Right ventricle myocardium superior (tissue), 1 donor: Measurements from ENCODE around the gene NEDD1. TPM values are rescaled to one million over a fixed set of nuclear protein-coding genes. Genes with fewer than 3 reads are reported as not detected.
A peak's percentile ranks its signal among the peaks of the same experiment; 100 is the strongest.

Experiments used
- ATAC-seq: fragments of 200-7000 bp; cut with Tn5 transposase; one replicate; pipeline ENCODE4 v1.9.1; 2020; ENCODE audit warnings: mild to moderate bottlenecking; ENCODE audit not compliant: poor library complexity
- DNase-seq: peaks from one replicate; pipeline ENCODE4 v3.0.0-alpha.2; 2020
- intact Hi-C: fragments of 100-400 bp; cut with DNase I; formaldehyde crosslinking; loops from one replicate; pipeline ENCODE4 v1.11.2; 2022
- total RNA-seq: library from RNA; stranded (reverse); fragmentation: NEBNext Ultra II Directional; extraction: Animal tissue kit (Norgen Biotek cat#: 25700); gene quantifications from one replicate; pipeline ENCODE4 v1.2.1, GENCODE V29; 2021
- donor health status: DM: no; HTN: yes; CAD: no; lungs with severe emphysema.

NEDD1 gene
- total RNA-seq, 1 donor from 2014 or later = 12.5 TPM

GRCh38 chr12:96892104-96892503 is 15.0 kb upstream of the NEDD1 start:
- no peak for DNase-seq
- no peak for ATAC-seq
- intact Hi-C loops = no loop called here

DNA sequence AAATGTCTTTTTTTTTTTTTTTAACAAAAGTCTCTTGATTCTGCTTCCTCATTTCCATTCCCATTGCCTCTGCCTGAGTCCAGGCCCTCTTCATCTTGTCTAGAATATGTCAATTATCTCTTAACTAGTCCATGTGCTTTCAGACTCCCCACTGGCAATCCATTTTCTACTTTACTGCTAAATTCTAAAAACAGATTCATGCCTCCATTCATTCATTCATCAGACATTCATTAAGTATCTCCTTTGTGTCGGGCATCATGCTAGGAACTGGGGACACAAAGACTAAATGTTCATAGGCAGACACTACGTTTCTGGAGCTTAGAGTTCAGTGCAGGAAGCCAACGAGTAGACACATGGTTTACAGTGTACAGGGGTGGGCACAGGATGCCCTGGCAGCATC is 9.6 kb upstream of the NEDD1 start:
- intact Hi-C loops = no loop called here
- DNase-seq = no peak
- ATAC-seq = no peak

DNA sequence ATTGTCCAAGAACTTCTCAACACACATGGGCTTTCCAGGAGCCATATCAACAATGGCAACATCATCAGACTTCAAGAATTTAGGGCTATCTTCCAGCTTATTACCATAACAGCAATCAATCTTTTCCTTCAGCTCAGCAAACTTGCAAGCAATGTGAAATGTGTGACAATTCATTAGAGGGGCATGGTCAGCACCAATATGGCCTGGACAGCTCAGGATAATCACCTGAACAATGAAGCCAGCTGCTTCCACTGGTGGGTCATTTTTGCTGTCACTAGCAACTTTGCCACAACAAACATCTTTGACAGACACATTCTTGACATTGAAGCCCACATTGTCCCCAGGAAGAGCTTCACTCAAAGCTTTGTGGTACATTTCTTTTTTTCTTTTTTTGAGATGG is 5.9 kb upstream of the NEDD1 start:
- intact Hi-C loops = no loop called here
- DNase-seq (no peak), ATAC-seq (no peak)

DNA sequence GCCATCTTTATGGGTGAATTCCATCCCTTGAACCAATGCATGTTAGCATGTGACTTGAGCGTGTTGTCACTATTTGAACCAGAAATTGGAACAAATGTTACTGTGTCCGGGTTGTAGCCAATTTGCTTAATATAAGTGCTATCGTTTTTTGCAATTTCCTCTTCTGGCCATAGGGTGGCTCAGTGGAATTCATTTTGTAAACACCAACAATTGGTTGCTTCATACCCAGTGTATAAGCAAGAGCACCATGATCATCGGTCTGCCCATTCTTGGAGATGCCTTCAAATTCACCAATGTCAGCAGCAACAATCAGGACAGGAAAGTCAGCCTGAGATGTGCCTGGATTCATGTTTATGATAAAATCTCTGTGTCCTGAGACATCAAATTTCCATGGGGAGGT is 5.0 kb upstream of the NEDD1 start:
- ATAC-seq = no peak
- intact Hi-C loops = no loop called here
- DNase-seq = no peak

GRCh38 chr12:96906498-96906848 is 584 bp upstream of the NEDD1 start:
- ATAC-seq (no peak), DNase-seq (no peak)
- intact Hi-C loops = no loop called here

DNA sequence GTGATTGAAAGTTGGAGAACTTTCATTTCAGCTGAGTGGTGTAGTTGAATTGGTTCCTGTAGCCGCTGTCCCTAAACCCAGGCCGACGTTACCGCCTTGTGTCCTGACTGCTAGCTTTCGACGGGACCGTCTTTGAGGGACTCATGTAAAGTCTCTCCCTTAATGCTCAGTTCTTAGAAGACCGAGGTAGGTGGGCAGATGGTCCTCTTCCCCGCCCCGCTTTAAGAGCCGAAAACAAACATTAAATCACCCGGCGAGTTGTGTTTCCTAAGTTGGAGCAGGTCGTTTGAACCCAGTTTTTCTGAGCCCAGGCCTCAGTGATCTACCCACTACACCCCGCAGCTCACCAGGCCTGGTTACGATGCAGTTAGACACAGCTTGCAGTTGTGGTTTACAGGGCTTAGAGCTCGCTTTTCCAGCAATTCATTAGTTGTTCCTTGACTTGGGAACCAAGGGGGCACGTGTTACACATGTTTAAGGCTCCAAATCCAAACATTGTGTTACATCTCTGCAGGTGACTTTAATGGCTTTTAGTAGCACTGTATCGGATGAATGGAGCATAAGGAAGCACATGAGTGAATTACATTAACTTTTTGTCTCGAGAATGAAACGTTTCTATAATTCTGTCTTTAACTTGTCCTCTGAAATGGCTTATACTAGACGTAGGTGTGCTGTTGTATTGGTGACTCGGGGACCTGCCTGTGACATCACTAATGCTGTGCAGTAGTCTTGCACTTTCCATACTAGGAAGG is 790 bp downstream of the NEDD1 start:
- intact Hi-C loops = no loop called here
- DNase-seq = no peak
- ATAC-seq = peak; percentile 61

DNA sequence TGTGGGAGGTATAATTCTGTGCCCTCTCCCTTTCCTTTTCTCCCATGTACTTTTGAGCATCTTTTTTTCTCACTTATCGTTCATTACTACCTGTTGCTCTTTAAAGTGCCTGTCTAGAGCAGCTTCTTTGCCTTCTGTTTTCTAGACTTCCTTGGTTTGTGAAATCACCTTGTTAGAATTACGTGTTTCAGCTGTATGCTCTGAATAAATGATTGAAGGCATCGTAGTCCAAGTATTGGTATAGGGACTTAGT is 1.3 kb downstream of the NEDD1 start:
- intact Hi-C loops = no loop called here
- DNase-seq = no peak
- no peak for ATAC-seq

DNA sequence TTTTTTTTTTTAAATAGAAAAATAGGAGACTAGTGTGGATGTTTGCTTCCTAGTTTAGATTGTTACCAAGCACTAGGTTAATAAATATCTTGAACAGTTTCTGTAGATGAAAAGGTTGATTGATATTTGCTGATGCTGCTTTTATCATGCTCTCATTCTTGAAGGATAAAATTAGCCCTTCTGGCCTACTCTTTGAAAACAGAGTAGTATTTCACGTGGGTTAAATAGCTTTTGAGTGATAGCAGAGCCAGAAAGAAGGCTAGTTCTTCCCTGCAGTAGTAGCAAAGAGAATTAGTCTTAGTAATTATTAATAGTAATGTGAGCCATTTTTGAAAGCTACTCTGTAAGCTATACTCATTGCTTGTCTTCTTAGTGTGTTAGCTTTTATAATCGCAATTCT is 5.2 kb downstream of the NEDD1 start:
- DNase-seq = no peak
- intact Hi-C loops = no loop called here

GRCh38 chr12:96912943-96913342 is 5.9 kb downstream of the NEDD1 start:
- no peak for ATAC-seq
- no peak for DNase-seq
- intact Hi-C loops = no loop called here

More for the DNA sequence above, 5.2 kb downstream of the NEDD1 start:
- ATAC-seq = no peak

GRCh38 chr12:96919510-96920210 is 12.6 kb downstream of the NEDD1 start:
- intact Hi-C loops = no loop called here
- DNase-seq (no peak), ATAC-seq (no peak)

DNA sequence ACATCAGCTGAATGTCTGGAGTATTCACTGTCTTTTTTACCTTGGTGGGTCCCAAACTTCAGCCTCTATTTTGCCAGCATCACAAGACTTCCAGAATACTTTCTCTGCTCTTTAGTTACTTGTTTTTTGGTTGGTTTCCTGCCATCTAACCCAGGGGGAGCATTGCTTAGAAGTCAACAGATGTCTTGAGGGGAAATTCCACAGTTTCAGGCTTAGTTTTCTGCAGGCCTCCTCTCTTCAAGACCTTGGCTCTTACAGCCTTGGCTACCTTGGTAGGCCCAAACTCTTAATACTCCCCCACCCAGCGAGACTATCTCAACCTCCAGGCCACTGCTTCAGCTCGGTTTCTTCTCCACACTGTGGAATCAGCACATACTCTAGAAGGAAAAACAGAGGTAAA is 41.7 kb downstream of the NEDD1 start:
- intact Hi-C loops = no loop called here
- ATAC-seq = no peak
- DNase-seq = no peak

- DNase-seq = no peak
Observed at GRCh38 chr12:96979532-96979931, 72.5 kb downstream of the NEDD1 start.

GRCh38 chr12:96980991-96981414 is 73.9 kb downstream of the NEDD1 start:
- ATAC-seq (no peak), DNase-seq (no peak)
- intact Hi-C loops = loop anchor here (5.0 kb wide), 1 partner anchor 404 kb away; no protein-coding TSS in a partner anchor

More at GRCh38 chr12:96979532-96979931, 72.5 kb downstream of the NEDD1 start:
- intact Hi-C loops = no loop called here
- ATAC-seq = no peak

GRCh38 chr12:96981911-96982310 is 74.9 kb downstream of the NEDD1 start:
- DNase-seq (no peak), ATAC-seq (no peak)
- intact Hi-C loops = loop anchor here (5.0 kb wide), 1 partner anchor 405 kb away; no protein-coding TSS in a partner anchor

- intact Hi-C loops = loop anchor here (5.0 kb wide), 1 partner anchor 405 kb away; no protein-coding TSS in a partner anchor
- ATAC-seq (no peak), DNase-seq (no peak)
Observed at GRCh38 chr12:96982671-96983070, 75.6 kb downstream of the NEDD1 start.

GRCh38 chr12:96985515-96986362 is 78.7 kb downstream of the NEDD1 start:
- ATAC-seq (peak; percentile 67), DNase-seq (no peak)
- intact Hi-C loops = no loop called here

- intact Hi-C loops = no loop called here
- no peak for ATAC-seq
Observed at GRCh38 chr12:96986883-96987523, 79.9 kb downstream of the NEDD1 start.

DNA sequence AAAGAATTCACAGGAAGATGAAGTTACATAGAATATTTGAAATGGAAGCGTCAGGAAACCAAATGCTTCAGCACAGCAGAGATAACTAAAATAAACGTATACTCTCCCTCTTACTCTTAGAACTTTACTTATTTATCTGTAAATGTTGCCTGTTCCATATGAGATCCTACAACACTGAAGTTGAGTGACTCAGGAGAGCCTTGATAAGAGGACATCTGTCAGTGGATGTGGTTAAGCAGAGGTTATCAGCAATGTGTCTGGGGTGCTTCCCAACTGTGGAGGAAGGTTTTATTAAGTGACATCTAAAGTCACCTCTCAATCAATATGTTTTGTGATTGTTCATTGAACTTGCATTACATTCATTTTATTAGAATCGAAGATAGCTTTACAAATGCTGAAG is 81.9 kb downstream of the NEDD1 start:
- DNase-seq (no peak), ATAC-seq (no peak)
- intact Hi-C loops = no loop called here

More at GRCh38 chr12:96986883-96987523, 79.9 kb downstream of the NEDD1 start:
- no peak for DNase-seq

DNA sequence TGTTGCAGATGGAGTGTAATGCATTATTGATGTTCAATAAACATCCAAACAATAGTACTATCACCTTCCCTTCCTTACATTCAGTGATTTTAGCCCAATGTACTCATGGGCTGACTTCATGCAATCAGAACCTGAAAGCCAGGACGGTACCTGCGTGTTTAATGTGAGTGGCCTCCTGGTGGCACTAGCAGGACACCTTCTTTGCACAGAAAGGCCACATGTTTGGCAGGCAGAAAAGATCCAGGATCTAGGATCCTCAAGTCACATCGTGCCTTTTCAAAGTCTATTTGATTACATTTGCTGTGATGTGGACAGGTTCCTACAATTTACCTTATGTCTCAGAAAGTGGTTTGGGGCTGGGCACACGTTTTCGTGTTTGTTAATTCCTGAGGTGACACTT is 82.9 kb downstream of the NEDD1 start:
- intact Hi-C loops = no loop called here
- DNase-seq (no peak), ATAC-seq (no peak)
